HUES6 (cell line): ENCODE data around the gene NEFH.

Experiments
- H3K27ac ChIP-seq: 2 replicates; pipeline ENCODE4 v1.7.0; 2013; ENCODE audit warnings: low read depth, mild to moderate bottlenecking, low read length, inconsistent platforms
- H3K27me3 ChIP-seq: 2 replicates; pipeline ENCODE4 v1.6.1; 2013; ENCODE audit warnings: low read length; ENCODE audit not compliant: control insufficient read depth, insufficient read depth
- H3K36me3 ChIP-seq: 2 replicates; pipeline ENCODE4 v1.6.1; 2013; ENCODE audit warnings: low read length; ENCODE audit not compliant: control insufficient read depth, insufficient read depth
- H3K4me1 ChIP-seq: 2 replicates; pipeline ENCODE4 v1.6.1; 2013; ENCODE audit warnings: low read length; ENCODE audit not compliant: control insufficient read depth, insufficient read depth
- H3K4me3 ChIP-seq: 2 replicates; pipeline ENCODE4 v1.5.1; 2013; ENCODE audit warnings: low read depth, low read length
- H3K9ac ChIP-seq: one replicate; pipeline ENCODE4 v1.6.1; 2013; ENCODE audit warnings: mild to moderate bottlenecking, low read length
- H3K9me3 ChIP-seq: 2 replicates; pipeline ENCODE4 v1.6.1; 2013; ENCODE audit warnings: low read depth, low read length; ENCODE audit not compliant: control insufficient read depth, insufficient read depth

Gene NEFH

GRCh38 chr22:29503811-29504372, 23.9 kb downstream of the NEFH start:
- Histone ChIP-seq H3K27ac (0 out of 2 replicates have a peak overlapping the region, but pooled peaks have one; percentile 9), H3K4me3 (no peak overlapping the region), H3K9me3 (no peaks in the 10 kb centered on the region), H3K36me3 (peaks cover 33% of the 10 kb centered on the region), H3K4me1 (no peaks in the 10 kb centered on the region), H3K27me3 (no peaks in the 10 kb centered on the region), H3K9ac (no peak overlapping the region)

GRCh38 chr22:29509298-29509697, 29.3 kb downstream of the NEFH start:
- H3K27ac ChIP-seq, result no peak overlapping the region
- no peaks in the 10 kb centered on the region for H3K27me3 ChIP-seq
- no peak overlapping the region for H3K4me3 ChIP-seq
- no peaks in the 10 kb centered on the region for H3K4me1 ChIP-seq
- H3K36me3 ChIP-seq, result peaks cover 71% of the 10 kb centered on the region
- H3K9ac ChIP-seq, result no peak overlapping the region
- H3K9me3 ChIP-seq, result no peaks in the 10 kb centered on the region

- H3K4me1 ChIP-seq, result no peaks in the 10 kb centered on the region
Measured at GRCh38 chr22:29509815-29510214, 29.8 kb downstream of the NEFH start.

GRCh38 chr22:29510542-29510941, 30.5 kb downstream of the NEFH start:
- Histone ChIP-seq H3K27ac (no peak overlapping the region), H3K9me3 (no peaks in the 10 kb centered on the region), H3K4me3 (no peak overlapping the region), H3K9ac (no peak overlapping the region), H3K27me3 (no peaks in the 10 kb centered on the region), H3K36me3 (peaks cover 74% of the 10 kb centered on the region), H3K4me1 (no peaks in the 10 kb centered on the region)

More at GRCh38 chr22:29509815-29510214, 29.8 kb downstream of the NEFH start:
- no peaks in the 10 kb centered on the region for H3K27me3 ChIP-seq
- H3K4me3 ChIP-seq, result no peak overlapping the region
- peaks cover 71% of the 10 kb centered on the region for H3K36me3 ChIP-seq
- no peak overlapping the region for H3K27ac ChIP-seq
- no peak overlapping the region for H3K9ac ChIP-seq
- H3K9me3 ChIP-seq, result no peaks in the 10 kb centered on the region

- Histone ChIP-seq H3K36me3 (peaks cover 81% of the 10 kb centered on the region), H3K9ac (no peak overlapping the region), H3K9me3 (no peaks in the 10 kb centered on the region)
Measured at GRCh38 chr22:29511126-29511862, 31.3 kb downstream of the NEFH start.

GRCh38 chr22:29512031-29512430, 32.0 kb downstream of the NEFH start:
- Histone ChIP-seq H3K36me3 (peaks cover 81% of the 10 kb centered on the region), H3K9me3 (no peaks in the 10 kb centered on the region), H3K27ac (no peak overlapping the region), H3K9ac (no peak overlapping the region), H3K27me3 (no peaks in the 10 kb centered on the region), H3K4me3 (no peak overlapping the region), H3K4me1 (no peaks in the 10 kb centered on the region)

More at GRCh38 chr22:29511126-29511862, 31.3 kb downstream of the NEFH start:
- Histone ChIP-seq H3K4me1 (no peaks in the 10 kb centered on the region), H3K4me3 (no peak overlapping the region), H3K27me3 (no peaks in the 10 kb centered on the region), H3K27ac (no peak overlapping the region)

GRCh38 chr22:29517215-29517908, 37.3 kb downstream of the NEFH start:
- no peaks in the 10 kb centered on the region for H3K9me3 ChIP-seq
- no peaks in the 10 kb centered on the region for H3K4me1 ChIP-seq
- no peak overlapping the region for H3K9ac ChIP-seq
- H3K36me3 ChIP-seq, result peaks cover 75% of the 10 kb centered on the region
- no peak overlapping the region for H3K27ac ChIP-seq
- no peaks in the 10 kb centered on the region for H3K27me3 ChIP-seq
- H3K4me3 ChIP-seq, result no peak overlapping the region

- Histone ChIP-seq H3K4me3 (no peak overlapping the region), H3K36me3 (peaks cover 72% of the 10 kb centered on the region), H3K4me1 (no peaks in the 10 kb centered on the region), H3K9me3 (no peaks in the 10 kb centered on the region), H3K9ac (no peak overlapping the region), H3K27me3 (no peaks in the 10 kb centered on the region), H3K27ac (no peak overlapping the region)
Measured at GRCh38 chr22:29518427-29518826, 38.4 kb downstream of the NEFH start.

GRCh38 chr22:29519996-29520395, 40.0 kb downstream of the NEFH start:
- H3K27ac ChIP-seq, result no peak overlapping the region
- no peak overlapping the region for H3K9ac ChIP-seq
- H3K27me3 ChIP-seq, result no peaks in the 10 kb centered on the region
- no peak overlapping the region for H3K4me3 ChIP-seq
- no peaks in the 10 kb centered on the region for H3K9me3 ChIP-seq
- peaks cover 87% of the 10 kb centered on the region for H3K36me3 ChIP-seq
- H3K4me1 ChIP-seq, result no peaks in the 10 kb centered on the region

GRCh38 chr22:29520851-29521250, 40.8 kb downstream of the NEFH start:
- Histone ChIP-seq H3K27ac (no peak overlapping the region), H3K9ac (peak overlapping the region; percentile 33), H3K4me3 (no peak overlapping the region), H3K27me3 (no peaks in the 10 kb centered on the region), H3K36me3 (peaks cover 87% of the 10 kb centered on the region), H3K4me1 (no peaks in the 10 kb centered on the region), H3K9me3 (no peaks in the 10 kb centered on the region)

- H3K9ac ChIP-seq, result no peak overlapping the region
- H3K27me3 ChIP-seq, result no peaks in the 10 kb centered on the region
- H3K27ac ChIP-seq, result no peak overlapping the region
- no peaks in the 10 kb centered on the region for H3K4me1 ChIP-seq
- H3K36me3 ChIP-seq, result peaks cover 84% of the 10 kb centered on the region
- H3K4me3 ChIP-seq, result no peak overlapping the region
- H3K9me3 ChIP-seq, result no peaks in the 10 kb centered on the region
Measured at GRCh38 chr22:29521526-29521925, 41.5 kb downstream of the NEFH start.
